Progenitor cell of endocrine pancreas (in vitro differentiated cells): ENCODE results near the gene CHRNB1. TPM values are rescaled to one million over a fixed set of nuclear protein-coding genes. Genes with fewer than 3 reads are reported as not detected.

Experiments
- DNase-seq: peaks from one replicate; pipeline ENCODE4 v3.0.0; 2021; ENCODE audit warnings: low spot score; ENCODE audit not compliant: unreplicated experiment
- H3K27ac Mint-ChIP-seq: 2 replicates; pipeline ENCODE4 v1.8.0; 2021; ENCODE audit warnings: mild to moderate bottlenecking, moderate library complexity, mixed read lengths
- H3K27me3 Mint-ChIP-seq: 2 replicates; pipeline ENCODE4 v1.8.0; 2021; ENCODE audit warnings: mixed read lengths
- H3K36me3 Mint-ChIP-seq: 2 replicates; pipeline ENCODE4 v1.8.0; 2022; ENCODE audit warnings: mixed read lengths; ENCODE audit not compliant: insufficient read depth
- H3K4me1 Mint-ChIP-seq: 2 replicates; pipeline ENCODE4 v1.8.0; 2021; ENCODE audit warnings: low read depth, mixed read lengths
- H3K4me3 Mint-ChIP-seq: 2 replicates; pipeline ENCODE4 v1.8.0; 2021; ENCODE audit warnings: low read depth, mild to moderate bottlenecking, moderate library complexity, mixed read lengths
- H3K9me3 Mint-ChIP-seq: 2 replicates; pipeline ENCODE4 v1.8.0; 2021; ENCODE audit warnings: low read depth, mixed read lengths
- CTCF ChIP-seq: fragments of 200-600 bp; sonication (generic); IDR thresholded peaks from one replicate; pipeline ENCODE4 v1.5.0; 2021; ENCODE audit warnings: antibody characterized with exemption, mild to moderate bottlenecking; ENCODE audit not compliant: unreplicated experiment
- total RNA-seq: library from RNA; stranded (reverse); gene quantifications from 2 replicates; pipeline ENCODE4 v1.2.1, GENCODE V29; 2021

The CHRNB1 gene
- total RNA-seq, 1 donor from 2014 or later, result 17.2 TPM

GRCh38 chr17:7410634-7411426 is 34.0 kb upstream of the CHRNB1 start:
- H3K27ac Mint-ChIP-seq, result no peak overlapping the region
- peaks cover 23% of the 10 kb centered on the region for H3K27me3 Mint-ChIP-seq
- peaks cover 4% of the 10 kb centered on the region for H3K4me1 Mint-ChIP-seq
- H3K9me3 Mint-ChIP-seq, result no peaks in the 10 kb centered on the region
- no peak for DNase-seq
- H3K36me3 Mint-ChIP-seq, result peaks cover 14% of the 10 kb centered on the region
- H3K4me3 Mint-ChIP-seq, result no peak overlapping the region
- TF ChIP-seq CTCF, result no peak

- Mint-ChIP-seq H3K4me3 (no peak overlapping the region), H3K27ac (no peak overlapping the region), H3K4me1 (peaks cover 1% of the 10 kb centered on the region), H3K27me3 (peaks cover 19% of the 10 kb centered on the region), H3K36me3 (peaks cover 14% of the 10 kb centered on the region), H3K9me3 (no peaks in the 10 kb centered on the region)
- no peak for DNase-seq
- no peak for TF ChIP-seq CTCF
These were observed 33.5 kb upstream of the CHRNB1 start for GRCh38 chr17:7411427-7411750.

- Mint-ChIP-seq H3K4me3 (no peak overlapping the region), H3K36me3 (peaks cover 14% of the 10 kb centered on the region), H3K9me3 (no peaks in the 10 kb centered on the region), H3K27me3 (peaks cover 10% of the 10 kb centered on the region), H3K27ac (no peak overlapping the region), H3K4me1 (peaks cover 1% of the 10 kb centered on the region)
- no peak for TF ChIP-seq CTCF
- no peak for DNase-seq
These were observed 31.4 kb upstream of the CHRNB1 start for GRCh38 chr17:7413346-7413985.

GRCh38 chr17:7414837-7415236 is 30.0 kb upstream of the CHRNB1 start:
- DNase-seq, result no peak

GRCh38 chr17:7415784-7416183 is 29.1 kb upstream of the CHRNB1 start:
- Mint-ChIP-seq H3K4me3 (no peak overlapping the region), H3K27ac (no peak overlapping the region), H3K4me1 (peaks cover 9% of the 10 kb centered on the region), H3K9me3 (no peaks in the 10 kb centered on the region), H3K27me3 (no peaks in the 10 kb centered on the region), H3K36me3 (peaks cover 1% of the 10 kb centered on the region)
- DNase-seq, result no peak
- TF ChIP-seq CTCF, result no peak

More at GRCh38 chr17:7414837-7415236, 30.0 kb upstream of the CHRNB1 start:
- TF ChIP-seq CTCF, result no peak
- Mint-ChIP-seq H3K4me1 (peaks cover 6% of the 10 kb centered on the region), H3K36me3 (peaks cover 6% of the 10 kb centered on the region), H3K27me3 (peaks cover 2% of the 10 kb centered on the region), H3K9me3 (no peaks in the 10 kb centered on the region), H3K27ac (no peak overlapping the region), H3K4me3 (no peak overlapping the region)
